Muscle of leg (tissue), 16 donors: Measurements from ENCODE around the gene CLIP4. TPM values are rescaled to one million over a fixed set of nuclear protein-coding genes. Genes with fewer than 3 reads are reported as not detected.
A peak's percentile ranks its signal among the peaks of the same experiment; 100 is the strongest.

ENCODE experiments used
- DNase-seq: peaks from one replicate; pipeline ENCODE4 v3.0.0; 2013
- H3K27ac ChIP-seq: one replicate; pipeline ENCODE4 v1.5.1; 2013; ENCODE audit warnings: mild to moderate bottlenecking, low read length, control low read depth
- H3K27me3 ChIP-seq: one replicate; pipeline ENCODE4 v1.6.1; 2013; ENCODE audit warnings: low read length; ENCODE audit not compliant: control insufficient read depth, insufficient read depth
- H3K36me3 ChIP-seq: one replicate; pipeline ENCODE4 v1.6.1; 2013; ENCODE audit warnings: low read length; ENCODE audit not compliant: control insufficient read depth, insufficient read depth
- H3K4me1 ChIP-seq: one replicate; pipeline ENCODE4 v1.6.1; 2013; ENCODE audit warnings: low read length; ENCODE audit not compliant: control insufficient read depth, insufficient read depth
- H3K4me3 ChIP-seq: one replicate; pipeline ENCODE4 v1.5.1; 2013; ENCODE audit warnings: low read length, control low read depth
- H3K9me3 ChIP-seq: replicated peaks from 2 replicates; pipeline ENCODE4 v1.6.1; 2013; ENCODE audit warnings: low read depth, low read length; ENCODE audit not compliant: control insufficient read depth
- WGBS: methylation state at CpG from one replicate; pipeline ENCODE4 v1.1.5; 2013; ENCODE audit warnings: missing lambda C conversion rate; ENCODE audit not compliant: insufficient coverage; 5-methylcytosine and 5-hydroxymethylcytosine counted together
- long read RNA-seq, 11 donors: transcript quantifications; one replicate each; lab custom pipeline, GENCODE V29; 2026
- polyA plus RNA-seq, 8 donors: library from polyadenylated mRNA; unstranded; fragments of 120-200 nt; gene quantifications; one replicate each; pipeline versions ENCODE4 v1.2.1 to v1.2.3, GENCODE V29; 2013; ENCODE audit warnings: inconsistent platforms in 1 of 8, low replicate concordance in 1 of 8; ENCODE audit not compliant: insufficient read length in 8 of 8, insufficient read depth in 1 of 8
- total RNA-seq: library from RNA; stranded (reverse); fragments of 120-200 nt; gene quantifications from one replicate; pipeline ENCODE4 v1.2.4, GENCODE V29; 2013

Gene CLIP4
- total RNA-seq = 18.7 TPM
- 10 to 100 TPM; 10.8 to 16.1 (median 12.8) TPM for polyA plus RNA-seq
- long read RNA-seq, donor 1 = 0 reads
- long read RNA-seq, donor 2 = 0 reads
- long read RNA-seq, donor 3 = 0 reads
- long read RNA-seq, donor 4, full-length matches to known transcripts = 1 of 1 reads
- long read RNA-seq, donor 4, partial matches to known transcripts = 0 of 1 reads
- long read RNA-seq, donor 4, other reads (novel, unspliced or antisense) = 0 of 1 reads
- long read RNA-seq, donor 5, full-length matches to known transcripts = 1 of 1 reads
- long read RNA-seq, donor 5, partial matches to known transcripts = 0 of 1 reads
- long read RNA-seq, donor 5, other reads (novel, unspliced or antisense) = 0 of 1 reads
- long read RNA-seq, donor 6, full-length matches to known transcripts = 2 of 7 reads
- long read RNA-seq, donor 6, partial matches to known transcripts = 5 of 7 reads
- long read RNA-seq, donor 6, other reads (novel, unspliced or antisense) = 0 of 7 reads
- long read RNA-seq, donor 7, full-length matches to known transcripts = 1 of 1 reads
- long read RNA-seq, donor 7, partial matches to known transcripts = 0 of 1 reads
- long read RNA-seq, donor 7, other reads (novel, unspliced or antisense) = 0 of 1 reads
- long read RNA-seq, donor 8, full-length matches to known transcripts = 1 of 1 reads
- long read RNA-seq, donor 8, partial matches to known transcripts = 0 of 1 reads
- long read RNA-seq, donor 8, other reads (novel, unspliced or antisense) = 0 of 1 reads
- long read RNA-seq, donor 9 = 0 reads
- long read RNA-seq, donor 10, full-length matches to known transcripts = 4 of 4 reads
- long read RNA-seq, donor 10, partial matches to known transcripts = 0 of 4 reads
- long read RNA-seq, donor 10, other reads (novel, unspliced or antisense) = 0 of 4 reads
- long read RNA-seq, donor 11, full-length matches to known transcripts = 2 of 2 reads
- long read RNA-seq, donor 11, partial matches to known transcripts = 0 of 2 reads
- long read RNA-seq, donor 11, other reads (novel, unspliced or antisense) = 0 of 2 reads

GRCh38 chr2:29114946-29115609 is at the start of gene CLIP4:
Gene CLIP4 (plus strand): TSS chr2:29115415. CDS start chr2:29121389, 5,974 bp downstream.
- Histone ChIP-seq H3K4me1 (peaks cover 11% of the 10 kb centered on the region), H3K4me3 (peak within 1 kb of the TSS; percentile 52), H3K27ac (peak within 1 kb of the TSS; percentile 74), H3K27me3 (peaks cover 12% of the 10 kb centered on the region), H3K36me3 (no peaks in the 10 kb centered on the region), H3K9me3 (no peaks in the 10 kb centered on the region)
- WGBS = 2% methylated on average over 76 of the region's 76 CpGs
- peak; percentile 73 for DNase-seq

- no peaks in the 10 kb centered on the region for H3K9me3 ChIP-seq
- no peaks in the 10 kb centered on the region for H3K36me3 ChIP-seq
- H3K4me1 ChIP-seq = peaks cover 41% of the 10 kb centered on the region
- no peak overlapping the region for H3K27ac ChIP-seq
- no peak for DNase-seq
- H3K27me3 ChIP-seq = no peaks in the 10 kb centered on the region
- H3K4me3 ChIP-seq = no peak overlapping the region
- WGBS = 97% methylated on average over 4 of the region's 8 CpGs
Measured at GRCh38 chr2:29066271-29066860, 48.8 kb upstream of the CLIP4 start.

- 62% methylated on average over 5 of the region's 7 CpGs for WGBS
- H3K27ac ChIP-seq = no peak overlapping the region
Measured at GRCh38 chr2:29066997-29067605, 48.1 kb upstream of the CLIP4 start.

GRCh38 chr2:29068513-29068912 is 46.7 kb upstream of the CLIP4 start:
- Histone ChIP-seq H3K27ac (no peak overlapping the region), H3K27me3 (no peaks in the 10 kb centered on the region), H3K9me3 (no peaks in the 10 kb centered on the region), H3K4me3 (no peak overlapping the region), H3K36me3 (no peaks in the 10 kb centered on the region), H3K4me1 (peaks cover 38% of the 10 kb centered on the region)
- WGBS = 73% methylated on average over 7 of the region's 7 CpGs
- no peak for DNase-seq

More at GRCh38 chr2:29066997-29067605, 48.1 kb upstream of the CLIP4 start:
- no peak overlapping the region for H3K4me3 ChIP-seq
- H3K36me3 ChIP-seq = no peaks in the 10 kb centered on the region
- H3K9me3 ChIP-seq = no peaks in the 10 kb centered on the region
- DNase-seq = no peak
- no peaks in the 10 kb centered on the region for H3K27me3 ChIP-seq
- H3K4me1 ChIP-seq = peaks cover 47% of the 10 kb centered on the region

- no peak for DNase-seq
- Histone ChIP-seq H3K4me1 (peaks cover 32% of the 10 kb centered on the region), H3K27ac (no peak overlapping the region), H3K9me3 (no peaks in the 10 kb centered on the region), H3K4me3 (no peak overlapping the region), H3K27me3 (no peaks in the 10 kb centered on the region), H3K36me3 (no peaks in the 10 kb centered on the region)
- WGBS = 59% methylated on average over 12 of the region's 12 CpGs
Measured at GRCh38 chr2:29070526-29070925, 44.7 kb upstream of the CLIP4 start.

- Histone ChIP-seq H3K4me1 (peaks cover 30% of the 10 kb centered on the region), H3K27ac (no peak overlapping the region), H3K9me3 (no peaks in the 10 kb centered on the region), H3K27me3 (no peaks in the 10 kb centered on the region), H3K36me3 (no peaks in the 10 kb centered on the region), H3K4me3 (no peak overlapping the region)
- WGBS = 83% methylated on average over 16 of the region's 19 CpGs
- no peak for DNase-seq
Measured at GRCh38 chr2:29071032-29071975, 43.9 kb upstream of the CLIP4 start.

- DNase-seq = no peak
- WGBS = 80% methylated on average over 7 of the region's 8 CpGs
- peaks cover 30% of the 10 kb centered on the region for H3K4me1 ChIP-seq
Measured at GRCh38 chr2:29072251-29072650, 43.0 kb upstream of the CLIP4 start.

GRCh38 chr2:29072971-29073725 is 42.1 kb upstream of the CLIP4 start:
- peaks cover 30% of the 10 kb centered on the region for H3K4me1 ChIP-seq
- 74% methylated on average over 10 of the region's 12 CpGs for WGBS
- DNase-seq = no peak
- H3K4me3 ChIP-seq = no peak overlapping the region
- H3K27ac ChIP-seq = no peak overlapping the region
- no peaks in the 10 kb centered on the region for H3K9me3 ChIP-seq
- H3K27me3 ChIP-seq = no peaks in the 10 kb centered on the region
- H3K36me3 ChIP-seq = no peaks in the 10 kb centered on the region

More at GRCh38 chr2:29072251-29072650, 43.0 kb upstream of the CLIP4 start:
- no peak overlapping the region for H3K27ac ChIP-seq
- H3K9me3 ChIP-seq = no peaks in the 10 kb centered on the region
- H3K4me3 ChIP-seq = no peak overlapping the region
- no peaks in the 10 kb centered on the region for H3K36me3 ChIP-seq
- H3K27me3 ChIP-seq = no peaks in the 10 kb centered on the region
